ENCODE data around the gene ALPG.
"Not testable (repeated sequence)": the region's sequence is repeated elsewhere in the genome, so short reads cannot be mapped to it uniquely, and the experiment has no call there.

The ALPG gene

GRCh38 chr2:232382331-232383225, 24.1 kb upstream of the ALPG start:
- TF ChIP-seq CTCF (IDR thresholded peaks at IDR 0.05; ENCODE audit: poor library complexity, severe bottlenecking): no peak
- DNase-seq (ENCODE audit: low spot score) (no peak), ATAC-seq (ENCODE audit: low read depth) (no peak)
- H3K27me3 ChIP-seq (ENCODE audit: insufficient read depth, poor library complexity, severe bottlenecking): peaks cover 55% of the 10 kb centered on the region
- peaks cover 4% of the 10 kb centered on the region for H3K4me1 ChIP-seq (ENCODE audit: insufficient read depth, poor library complexity, severe bottlenecking)
- H3K36me3 ChIP-seq (ENCODE audit: low read depth): no peaks in the 10 kb centered on the region
- no peak overlapping the region for H3K4me3 ChIP-seq (ENCODE audit: severe bottlenecking)
- no peaks in the 10 kb centered on the region for H3K9me3 ChIP-seq (ENCODE audit: severe bottlenecking)
- no peak overlapping the region for H3K27ac ChIP-seq (ENCODE audit: poor library complexity, severe bottlenecking)

- H3K4me3 ChIP-seq (ENCODE audit: severe bottlenecking): no peak overlapping the region
- TF ChIP-seq CTCF (IDR thresholded peaks at IDR 0.05; ENCODE audit: poor library complexity, severe bottlenecking): no peak
- H3K9me3 ChIP-seq (ENCODE audit: severe bottlenecking): no peaks in the 10 kb centered on the region
- no peaks in the 10 kb centered on the region for H3K36me3 ChIP-seq (ENCODE audit: low read depth)
- H3K27me3 ChIP-seq (ENCODE audit: insufficient read depth, poor library complexity, severe bottlenecking): peaks cover 72% of the 10 kb centered on the region
- ATAC-seq (ENCODE audit: low read depth): no peak
- DNase-seq (ENCODE audit: low spot score): no peak
- H3K4me1 ChIP-seq (ENCODE audit: insufficient read depth, poor library complexity, severe bottlenecking): no peaks in the 10 kb centered on the region
- H3K27ac ChIP-seq (ENCODE audit: poor library complexity, severe bottlenecking): no peak overlapping the region
Measured at GRCh38 chr2:232384466-232384865, 22.2 kb upstream of the ALPG start.

- H3K9me3 ChIP-seq (ENCODE audit: severe bottlenecking); ATAC-seq (ENCODE audit: low read depth); H3K4me3 ChIP-seq (ENCODE audit: severe bottlenecking); H3K27ac ChIP-seq (ENCODE audit: poor library complexity, severe bottlenecking); H3K4me1 ChIP-seq (ENCODE audit: insufficient read depth, poor library complexity, severe bottlenecking); H3K36me3 ChIP-seq (ENCODE audit: low read depth); DNase-seq (ENCODE audit: low spot score): not testable (repeated sequence)
- H3K27me3 ChIP-seq (ENCODE audit: insufficient read depth, poor library complexity, severe bottlenecking): peaks cover 78% of the 10 kb centered on the region
Measured at GRCh38 chr2:232385058-232385457, 21.6 kb upstream of the ALPG start.

- Histone ChIP-seq H3K4me1 (ENCODE audit: insufficient read depth, poor library complexity, severe bottlenecking) (no peaks in the 10 kb centered on the region), H3K27me3 (ENCODE audit: insufficient read depth, poor library complexity, severe bottlenecking) (peaks cover 85% of the 10 kb centered on the region), H3K36me3 (ENCODE audit: low read depth) (no peaks in the 10 kb centered on the region), H3K4me3 (ENCODE audit: severe bottlenecking) (no peak overlapping the region), H3K27ac (ENCODE audit: poor library complexity, severe bottlenecking) (no peak overlapping the region), H3K9me3 (ENCODE audit: severe bottlenecking) (no peaks in the 10 kb centered on the region)
- TF ChIP-seq CTCF (IDR thresholded peaks at IDR 0.05; ENCODE audit: poor library complexity, severe bottlenecking): no peak
- DNase-seq (ENCODE audit: low spot score) (no peak), ATAC-seq (ENCODE audit: low read depth) (peak; percentile 26; the same call in 2 of the 3 replicates)
Measured at GRCh38 chr2:232385660-232386489, 20.8 kb upstream of the ALPG start.

- Histone ChIP-seq H3K9me3 (ENCODE audit: severe bottlenecking) (no peaks in the 10 kb centered on the region), H3K36me3 (ENCODE audit: low read depth) (no peaks in the 10 kb centered on the region), H3K4me1 (ENCODE audit: insufficient read depth, poor library complexity, severe bottlenecking) (no peaks in the 10 kb centered on the region), H3K27me3 (ENCODE audit: insufficient read depth, poor library complexity, severe bottlenecking) (peaks cover 90% of the 10 kb centered on the region), H3K4me3 (ENCODE audit: severe bottlenecking) (no peak overlapping the region), H3K27ac (ENCODE audit: poor library complexity, severe bottlenecking) (no peak overlapping the region)
- DNase-seq (ENCODE audit: low spot score) (no peak), ATAC-seq (ENCODE audit: low read depth) (no peak)
- TF ChIP-seq CTCF (IDR thresholded peaks at IDR 0.05; ENCODE audit: poor library complexity, severe bottlenecking): no peak
Measured at GRCh38 chr2:232386490-232386739, 20.2 kb upstream of the ALPG start.

Measured in RWPE2 (cell line).